Measurements from ENCODE around the gene SLX4.

SLX4 gene

DNA sequence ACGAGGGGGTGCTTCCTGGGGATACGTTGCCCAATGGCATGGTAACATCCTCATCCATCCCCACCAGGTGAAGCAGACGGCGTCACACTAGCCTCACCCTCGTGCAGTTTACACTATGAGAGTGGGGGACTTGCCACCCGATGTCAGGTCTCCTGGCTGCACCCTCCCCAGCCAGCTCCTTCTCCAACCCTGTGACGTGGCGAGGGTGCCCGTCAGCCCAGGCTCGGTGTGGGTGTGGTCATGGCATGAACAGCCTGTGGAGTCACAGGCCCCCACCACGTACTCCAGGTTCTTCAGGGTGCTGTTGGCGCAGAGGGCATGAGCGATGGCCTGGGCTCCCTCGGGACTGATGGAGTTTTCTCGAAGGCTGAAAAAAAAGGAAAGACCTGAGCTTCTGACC is 62.5 kb downstream of the SLX4 start:
- DNase-seq (ENCODE audit: low spot score) = no peak

DNA sequence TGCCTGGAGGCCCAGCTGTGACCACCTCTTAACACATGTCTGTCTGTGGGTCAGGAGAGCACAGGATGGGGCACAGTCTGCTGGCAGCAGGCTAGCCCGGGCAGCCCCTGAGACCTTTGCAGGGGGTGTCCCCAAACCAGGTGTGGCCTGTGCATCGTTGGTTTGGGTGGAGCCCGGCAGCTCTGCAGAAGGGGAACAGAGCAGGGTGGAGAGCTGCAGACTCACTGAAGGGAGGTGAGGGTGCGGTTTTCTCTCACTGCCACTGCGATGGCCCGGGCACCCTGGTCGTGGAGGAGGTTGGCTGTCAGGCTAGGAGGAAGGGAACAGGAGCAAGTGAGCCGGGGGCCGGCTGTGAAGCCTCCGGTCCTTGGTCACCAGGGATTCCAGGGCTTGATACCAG is 63.0 kb downstream of the SLX4 start:
- DNase-seq (ENCODE audit: low spot score) = peak; percentile 9

DNA sequence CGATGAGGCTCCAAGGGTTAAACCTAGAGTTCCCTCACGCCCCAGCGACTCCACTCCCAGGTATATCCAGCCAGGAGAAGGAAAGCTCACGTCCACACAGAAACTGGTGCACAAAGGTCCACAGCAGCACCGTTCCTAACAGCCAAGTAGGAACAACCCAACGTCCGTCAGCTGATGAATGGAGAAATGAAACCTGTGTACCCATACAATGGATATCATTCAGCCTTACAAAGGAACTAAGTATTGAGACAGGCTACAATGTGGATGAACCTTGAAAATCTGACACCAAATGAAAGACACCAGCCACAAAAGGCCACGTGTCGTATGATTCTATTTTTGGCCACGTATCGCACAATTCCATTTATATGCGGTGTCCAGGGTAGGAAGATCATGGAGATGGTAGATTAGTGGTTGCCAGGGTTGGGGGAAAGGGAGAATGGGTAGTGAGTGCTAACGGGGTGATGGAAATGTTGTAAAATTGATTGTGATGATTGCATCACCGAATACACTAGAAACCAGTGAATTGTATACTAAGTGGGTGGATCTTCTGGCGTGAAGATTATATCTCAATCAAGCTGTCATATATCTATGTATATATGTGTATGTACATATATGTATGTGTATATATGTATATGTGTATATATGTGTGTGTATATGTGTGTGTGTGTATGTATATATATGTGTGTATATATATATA is 64.3 kb downstream of the SLX4 start:
- DNase-seq (ENCODE audit: low spot score) = no peak

DNA sequence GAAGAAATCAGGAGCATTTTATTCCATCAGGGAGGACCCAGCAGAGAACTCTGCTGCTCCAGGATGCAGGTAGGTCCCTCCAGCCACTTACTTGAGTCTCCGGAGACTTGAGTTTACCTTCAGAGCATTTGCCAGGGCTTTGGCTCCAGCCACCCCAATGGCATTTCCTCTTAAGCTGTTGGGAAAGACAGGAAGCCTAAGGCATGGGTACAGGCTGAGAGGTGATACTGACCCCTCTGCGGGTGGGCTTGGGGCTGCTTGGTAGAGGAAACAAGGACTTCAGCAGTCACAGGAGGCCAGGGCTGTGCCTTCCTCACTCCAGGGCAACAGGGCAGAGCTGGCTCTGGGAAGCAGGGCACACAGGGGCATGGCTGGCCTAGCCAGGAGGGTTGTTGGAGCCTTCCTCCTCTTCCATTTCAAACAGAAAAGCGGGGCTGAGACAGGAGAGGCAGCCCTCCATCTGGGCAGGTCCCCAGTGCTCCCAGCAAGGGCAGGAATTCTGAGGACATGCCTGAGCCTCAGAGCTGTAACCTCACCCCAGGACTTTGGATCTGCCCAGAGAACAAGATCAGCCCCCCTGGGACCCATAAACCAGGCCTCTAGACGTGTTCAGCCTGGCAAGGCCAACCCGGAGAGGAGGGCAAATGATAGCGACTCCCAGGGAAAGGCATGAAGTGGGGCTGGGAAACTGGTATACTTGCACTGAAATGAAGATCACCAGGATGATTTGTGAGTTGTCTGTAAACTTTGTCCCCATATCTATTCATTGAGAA is 68.6 kb downstream of the SLX4 start:
- DNase-seq (ENCODE audit: low spot score) = no peak

DNA sequence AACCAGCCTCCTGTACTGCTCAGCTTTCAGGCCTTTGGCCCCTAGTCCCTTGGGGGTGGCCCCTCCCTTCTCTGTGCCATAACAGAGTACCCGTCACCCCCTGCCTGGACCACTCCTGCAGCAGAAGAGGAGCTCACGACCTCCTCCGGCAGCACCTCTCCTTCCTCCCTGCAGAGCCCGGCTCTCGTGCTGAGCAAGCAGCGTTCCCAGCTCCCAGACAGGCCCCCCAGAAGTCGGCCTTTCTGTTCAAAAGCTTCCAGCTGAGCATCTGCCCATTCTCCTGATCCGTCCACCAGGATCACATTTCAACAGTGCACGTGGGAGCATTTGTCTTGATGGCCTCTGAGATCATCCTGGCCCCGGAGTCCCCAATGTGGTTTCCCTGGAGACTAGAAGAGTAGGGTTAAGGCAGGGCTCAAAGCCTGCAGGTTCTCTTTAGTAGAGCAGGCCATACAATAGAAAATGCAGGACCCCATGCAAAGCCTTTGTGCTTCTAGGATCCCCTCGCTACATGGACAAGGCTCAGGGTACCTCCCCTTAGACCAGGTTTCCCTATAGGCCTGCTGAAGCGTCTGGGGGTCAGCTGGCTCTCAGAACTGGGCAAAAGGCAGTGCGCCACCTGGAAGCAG is 69.8 kb downstream of the SLX4 start:
- DNase-seq (ENCODE audit: low spot score) = no peak

DNA sequence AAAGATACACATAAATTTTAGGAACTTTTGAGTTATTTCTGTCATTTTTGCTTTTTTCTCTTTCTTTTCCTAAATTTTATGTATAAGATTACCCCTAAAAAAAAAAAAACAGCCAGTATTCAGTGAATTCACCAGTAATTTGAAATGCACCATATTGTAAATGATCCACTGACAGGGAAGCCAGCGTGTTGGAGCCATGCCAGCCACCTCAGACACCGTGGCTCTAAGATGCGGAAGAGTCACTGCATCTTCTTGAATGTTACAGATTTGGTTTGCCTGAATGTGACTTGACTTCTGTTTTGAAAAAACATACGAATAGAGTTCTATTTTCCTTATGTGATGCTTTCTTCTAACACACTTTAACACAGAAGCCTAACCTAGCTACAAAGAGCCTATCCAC is 73.2 kb downstream of the SLX4 start:
- no peak for DNase-seq (ENCODE audit: low spot score)

DNA sequence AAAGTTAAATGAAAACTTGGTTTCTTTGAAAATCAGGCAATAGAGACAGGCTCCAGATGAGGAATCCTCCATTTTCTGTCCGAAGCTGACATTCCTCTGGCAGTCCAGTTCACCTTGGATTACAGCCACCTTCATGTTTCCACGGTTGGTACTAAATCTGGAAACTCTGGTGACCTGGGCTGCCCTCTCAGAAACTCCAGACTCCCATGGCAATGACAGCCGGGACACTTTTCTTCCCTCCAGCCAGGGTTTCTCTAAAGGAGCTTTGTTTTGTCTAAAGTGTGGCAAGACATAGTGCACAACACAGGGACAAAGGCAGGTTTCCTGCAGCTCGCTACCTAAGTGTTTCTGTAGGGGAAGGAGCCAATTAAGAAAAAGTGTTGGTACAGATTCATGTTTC is 74.6 kb downstream of the SLX4 start:
- peak; percentile 53 for DNase-seq (ENCODE audit: low spot score)

DNA sequence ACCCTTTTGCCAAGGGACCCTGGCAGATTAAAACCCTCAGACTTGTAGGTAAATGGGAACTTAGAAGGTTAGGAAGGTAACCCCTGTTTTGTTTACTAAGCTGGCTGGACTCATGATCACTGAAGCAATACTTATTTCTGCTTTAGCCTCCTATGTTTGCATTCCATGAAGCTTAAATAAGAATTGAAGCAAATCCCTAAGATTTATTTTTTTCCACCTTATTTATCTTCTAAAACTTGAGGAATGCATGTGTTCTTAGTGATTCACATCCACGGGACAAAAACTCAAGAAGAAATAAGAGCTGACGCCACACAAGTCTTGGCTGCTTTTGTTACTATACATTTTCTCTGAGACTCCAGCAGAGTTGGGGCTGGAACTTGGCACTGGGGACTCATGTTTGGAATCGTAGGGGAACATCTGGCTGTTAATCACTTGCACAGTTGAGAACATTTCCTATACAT is 75.1 kb downstream of the SLX4 start:
- peak; percentile 37 for DNase-seq (ENCODE audit: low spot score)

DNA sequence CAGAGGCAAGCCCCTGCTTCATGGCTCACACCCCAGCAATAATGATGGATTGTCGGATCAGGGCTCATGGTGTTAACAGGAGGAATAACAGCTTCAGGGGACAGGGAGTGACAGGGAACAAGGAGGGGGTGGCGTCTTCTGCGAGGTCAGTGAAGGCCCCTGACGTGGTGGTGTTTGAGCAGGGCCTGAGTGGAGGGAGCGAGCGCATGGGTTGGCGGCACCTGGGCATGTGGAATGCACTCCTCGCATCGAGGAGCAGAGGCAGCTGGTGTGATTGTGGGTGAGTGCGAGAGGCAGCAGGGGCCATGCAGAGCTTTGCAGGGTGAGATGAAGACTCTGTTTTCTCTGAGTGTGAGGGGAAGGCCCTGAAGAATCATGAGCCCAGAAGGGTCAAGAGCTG is 77.3 kb downstream of the SLX4 start:
- DNase-seq (ENCODE audit: low spot score) = no peak

DNA sequence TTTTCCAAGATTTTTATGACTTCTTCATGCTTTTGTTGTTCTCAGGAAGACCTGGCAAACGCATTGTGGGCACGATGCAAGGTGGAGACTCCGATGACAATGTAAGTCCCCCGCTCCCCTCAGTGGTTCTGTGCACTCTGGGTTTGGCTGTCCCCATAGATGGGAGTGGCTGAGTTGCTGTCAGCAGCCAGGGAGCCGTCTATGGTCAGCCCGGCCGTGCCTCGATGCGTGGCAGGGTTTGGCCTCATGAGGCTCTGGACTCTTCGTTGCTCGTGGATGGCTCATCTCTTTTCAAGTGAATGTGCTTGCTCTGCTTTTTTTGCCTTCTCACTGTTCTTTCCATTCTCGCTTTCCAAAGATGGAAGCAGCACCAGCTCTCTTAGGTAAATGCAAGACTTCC is 78.7 kb downstream of the SLX4 start:
- DNase-seq (ENCODE audit: low spot score) = no peak
